RWPE2 (cell line): ENCODE data around the gene MAPKAPK2.
"Not testable (repeated sequence)": the region's sequence is repeated elsewhere in the genome, so short reads cannot be mapped to it uniquely, and the experiment has no call there.

Experiments
- ATAC-seq: fragments of 200-7000 bp; cut with Tn5 transposase; 3 replicates; pipeline ENCODE4 v1.9.1; 2021; ENCODE audit warnings: low read depth
- DNase-seq: peaks from one replicate; pipeline ENCODE4 v3.0.0-alpha.2; 2020; ENCODE audit warnings: low spot score
- H3K27ac ChIP-seq: fragments of 450-650 bp; 2 replicates; pipeline ENCODE4 v1.5.1; 2017; ENCODE audit warnings: mild to moderate bottlenecking; ENCODE audit not compliant: poor library complexity, severe bottlenecking
- H3K27me3 ChIP-seq: fragments of 250-450 bp; sonication (Bioruptor Pico); 2 replicates; pipeline ENCODE4 v1.5.1; 2021; ENCODE audit warnings: mild to moderate bottlenecking, moderate library complexity; ENCODE audit not compliant: insufficient read depth, poor library complexity, severe bottlenecking
- H3K36me3 ChIP-seq: fragments of 250-450 bp; sonication (Bioruptor Pico); 2 replicates; pipeline ENCODE4 v1.5.1; 2020; ENCODE audit warnings: low read depth, mild to moderate bottlenecking, moderate library complexity
- H3K4me1 ChIP-seq: fragments of 250-450 bp; sonication (Bioruptor Pico); 2 replicates; pipeline ENCODE4 v1.5.1; 2021; ENCODE audit warnings: mild to moderate bottlenecking, moderate library complexity; ENCODE audit not compliant: insufficient read depth, poor library complexity, severe bottlenecking
- H3K4me3 ChIP-seq: fragments of 250-450 bp; sonication (Bioruptor Pico); 2 replicates; pipeline ENCODE4 v1.5.1; 2021; ENCODE audit warnings: mild to moderate bottlenecking, moderate library complexity; ENCODE audit not compliant: severe bottlenecking
- H3K9me3 ChIP-seq: fragments of 250-450 bp; sonication (Bioruptor Pico); 2 replicates; pipeline ENCODE4 v1.5.1; 2021; ENCODE audit warnings: mild to moderate bottlenecking, moderate library complexity; ENCODE audit not compliant: severe bottlenecking
- CTCF ChIP-seq: fragments of 450-650 bp; IDR thresholded peaks from one replicate; pipeline ENCODE4 v1.5.1; 2017; ENCODE audit warnings: mild to moderate bottlenecking, moderate library complexity; ENCODE audit not compliant: poor library complexity, severe bottlenecking

MAPKAPK2 gene

DNA sequence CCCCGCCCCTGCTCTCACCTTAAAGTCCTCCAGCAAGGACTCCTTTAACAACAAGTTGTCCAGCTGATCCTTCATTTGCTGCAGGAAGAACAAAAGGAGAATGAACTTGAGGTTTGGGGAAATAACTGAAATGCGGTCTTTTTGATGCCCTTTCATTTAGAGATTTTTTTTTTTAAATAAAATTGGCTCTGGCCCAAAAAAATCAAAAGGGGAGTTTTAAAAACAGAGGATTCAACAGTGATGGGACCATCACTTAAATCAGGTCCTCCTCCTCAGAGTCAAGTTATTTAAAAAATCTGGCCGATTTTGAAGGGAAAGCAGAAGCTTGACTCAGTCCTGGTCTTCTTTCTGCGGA is 86.6 kb downstream of the MAPKAPK2 start:
- H3K36me3 ChIP-seq, result no peaks in the 10 kb centered on the region
- no peak for DNase-seq
- no peaks in the 10 kb centered on the region for H3K9me3 ChIP-seq
- ATAC-seq, result no peak
- no peak for TF ChIP-seq CTCF
- H3K4me1 ChIP-seq, result no peaks in the 10 kb centered on the region
- no peak overlapping the region for H3K4me3 ChIP-seq
- no peak overlapping the region for H3K27ac ChIP-seq
- H3K27me3 ChIP-seq, result no peaks in the 10 kb centered on the region

DNA sequence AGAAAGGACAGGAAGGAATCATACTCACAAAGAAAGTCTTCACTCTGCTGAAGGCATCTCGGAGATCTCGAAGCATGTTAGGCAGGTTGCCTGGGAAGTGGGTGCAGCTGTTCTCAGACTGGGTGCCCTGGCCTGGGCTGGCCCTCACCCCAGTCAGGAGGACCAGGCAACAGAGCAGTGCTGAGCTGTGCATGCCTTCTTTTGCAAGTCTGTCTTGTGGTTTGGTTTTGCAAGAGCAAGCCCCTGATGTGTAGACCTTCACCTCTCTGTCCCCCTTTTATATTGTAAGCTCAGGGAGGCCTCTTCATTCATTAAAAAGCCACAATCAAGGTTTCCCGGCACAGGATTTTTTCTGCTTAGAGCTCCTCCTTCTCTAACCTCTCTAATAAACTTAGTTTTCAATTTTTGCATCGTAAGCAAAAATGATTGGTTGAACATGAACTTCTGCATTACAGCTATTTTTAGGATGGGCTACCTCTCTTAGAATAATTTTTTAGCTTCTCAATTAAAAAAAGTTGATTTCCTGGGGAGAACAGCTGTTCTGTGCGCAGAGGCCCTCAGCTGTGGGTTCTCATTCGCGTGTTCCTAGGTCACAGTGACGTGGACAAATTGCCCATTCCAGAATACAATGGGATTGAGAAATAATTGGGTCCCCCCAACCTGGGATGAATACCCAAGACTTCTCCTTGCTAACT is 87.7 kb downstream of the MAPKAPK2 start, which contains the start of gene IL10:
Gene IL10 (minus strand): TSS at position 252 of the 695 bp plus-strand sequence. CDS start 59 bp downstream, at position 193.
- no peaks in the 10 kb centered on the region for H3K27me3 ChIP-seq
- H3K4me3 ChIP-seq, result no peak within 1 kb of the TSS
- TF ChIP-seq CTCF, result no peak
- no peak for DNase-seq
- H3K27ac ChIP-seq, result no peak within 1 kb of the TSS
- no peak for ATAC-seq
- H3K4me1 ChIP-seq, result no peaks in the 10 kb centered on the region
- H3K9me3 ChIP-seq, result no peaks in the 10 kb centered on the region
- H3K36me3 ChIP-seq, result no peaks in the 10 kb centered on the region

- TF ChIP-seq CTCF, result no peak
- no peak overlapping the region for H3K27ac ChIP-seq
- no peaks in the 10 kb centered on the region for H3K4me1 ChIP-seq
- no peaks in the 10 kb centered on the region for H3K36me3 ChIP-seq
- no peak overlapping the region for H3K4me3 ChIP-seq
- ATAC-seq (no peak), DNase-seq (no peak)
- no peaks in the 10 kb centered on the region for H3K9me3 ChIP-seq
- no peaks in the 10 kb centered on the region for H3K27me3 ChIP-seq
These were observed 89.4 kb downstream of the MAPKAPK2 start for GRCh38 chr1:206774093-206774492.

DNA sequence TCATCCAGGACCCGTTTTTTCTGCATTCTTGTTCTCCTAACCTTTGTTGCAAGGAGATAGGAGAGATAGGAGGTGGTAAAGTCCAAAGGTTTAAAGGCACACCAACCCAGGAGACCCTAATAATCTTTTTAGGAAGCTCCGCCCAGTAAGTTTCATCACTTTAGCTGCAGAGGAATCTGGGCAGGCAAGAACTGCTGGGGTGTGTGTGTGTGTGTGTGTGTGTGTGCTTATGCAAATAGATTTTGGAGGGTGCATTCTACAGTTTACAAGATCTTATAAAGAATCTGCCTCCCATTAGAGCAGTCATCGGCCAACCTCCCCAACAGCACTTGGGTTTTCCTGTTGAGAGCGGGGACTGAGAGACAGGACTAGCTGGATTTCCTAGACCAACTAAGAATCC is 91.5 kb downstream of the MAPKAPK2 start:
- no peak overlapping the region for H3K27ac ChIP-seq
- no peaks in the 10 kb centered on the region for H3K27me3 ChIP-seq
- H3K9me3 ChIP-seq, result no peaks in the 10 kb centered on the region
- DNase-seq, result no peak
- no peak overlapping the region for H3K4me3 ChIP-seq
- no peak for ATAC-seq
- no peaks in the 10 kb centered on the region for H3K36me3 ChIP-seq
- no peaks in the 10 kb centered on the region for H3K4me1 ChIP-seq
- TF ChIP-seq CTCF, result no peak

DNA sequence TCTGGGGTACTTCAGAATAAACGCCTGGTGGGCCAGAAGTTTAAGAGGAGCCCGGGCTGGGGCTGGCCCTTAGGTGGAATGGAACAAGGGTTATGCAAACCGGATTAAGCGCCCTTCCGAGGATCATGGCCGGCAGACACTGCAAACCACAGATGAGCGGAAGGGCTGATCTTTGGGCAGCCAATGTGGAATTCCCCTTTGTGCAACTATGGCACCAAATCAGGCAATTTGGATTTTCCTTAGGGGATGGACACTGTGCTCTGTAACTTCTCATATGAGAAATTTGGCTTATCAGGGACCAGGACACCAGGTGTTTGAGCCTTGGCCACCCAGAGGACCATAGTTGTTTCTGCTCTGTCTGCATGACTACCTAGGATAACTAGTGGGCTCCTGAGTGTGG is 93.3 kb downstream of the MAPKAPK2 start:
- no peak overlapping the region for H3K4me3 ChIP-seq
- ATAC-seq, result no peak
- H3K4me1 ChIP-seq, result no peaks in the 10 kb centered on the region

DNA sequence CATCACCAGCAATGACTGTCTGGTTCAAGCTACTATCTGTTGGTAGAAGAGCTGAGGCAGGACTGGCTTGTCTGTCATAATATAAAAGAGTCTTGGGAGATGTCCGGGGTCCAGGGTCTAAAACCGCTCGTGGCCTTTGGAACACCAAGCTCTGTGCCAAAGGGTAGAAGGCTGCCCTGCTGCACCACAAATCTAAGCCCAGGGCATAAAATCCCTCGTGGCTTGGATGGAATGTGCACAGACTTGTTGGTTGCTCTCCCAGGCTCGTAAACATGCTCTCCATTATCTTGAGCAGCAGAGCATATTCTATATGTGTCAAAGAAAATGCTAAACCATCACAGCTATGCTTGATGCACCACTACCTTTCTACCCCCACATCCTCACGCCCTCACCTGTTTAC is 94.2 kb downstream of the MAPKAPK2 start:
- not testable (repeated sequence) for DNase-seq

More for the DNA sequence above, 93.3 kb downstream of the MAPKAPK2 start:
- no peaks in the 10 kb centered on the region for H3K27me3 ChIP-seq
- DNase-seq, result no peak
- H3K36me3 ChIP-seq, result no peaks in the 10 kb centered on the region
- H3K9me3 ChIP-seq, result no peaks in the 10 kb centered on the region
- no peak overlapping the region for H3K27ac ChIP-seq
- TF ChIP-seq CTCF, result no peak

More for the DNA sequence above, 94.2 kb downstream of the MAPKAPK2 start:
- ATAC-seq, H3K4me1 ChIP-seq, H3K4me3 ChIP-seq, H3K9me3 ChIP-seq, H3K27ac ChIP-seq, H3K36me3 ChIP-seq, H3K27me3 ChIP-seq: not testable (repeated sequence)
